ENCODE measurements around the gene PICK1. TPM values are rescaled to one million over a fixed set of nuclear protein-coding genes. Genes with fewer than 3 reads are reported as not detected.
"Not testable (repeated sequence)": the region's sequence is repeated elsewhere in the genome, so short reads cannot be mapped to it uniquely, and the experiment has no call there.

Gene PICK1
- total RNA-seq, 1 donor from 2014 or later, result 22.0 TPM

- DNase-seq, result no peak
Observed at GRCh38 chr22:38075105-38075825, 18.1 kb downstream of the PICK1 start.

- DNase-seq, result no peak
Observed at GRCh38 chr22:38075961-38076360, 18.8 kb downstream of the PICK1 start.

GRCh38 chr22:38077096-38077495 is 19.9 kb downstream of the PICK1 start:
- DNase-seq, result no peak

- DNase-seq, result no peak
Observed at GRCh38 chr22:38077595-38077994, 20.4 kb downstream of the PICK1 start.

- DNase-seq, result no peak
Observed at GRCh38 chr22:38078046-38078840, 21.0 kb downstream of the PICK1 start.

GRCh38 chr22:38079208-38079607 is 22.0 kb downstream of the PICK1 start:
- not testable (repeated sequence) for DNase-seq

GRCh38 chr22:38079804-38080203 is 22.6 kb downstream of the PICK1 start:
- DNase-seq, result no peak

- no peak for DNase-seq
Observed at GRCh38 chr22:38080474-38080849, 23.3 kb downstream of the PICK1 start.

- DNase-seq, result no peak
Observed at GRCh38 chr22:38080850-38081635, 23.8 kb downstream of the PICK1 start.

GRCh38 chr22:38081636-38081940 is 24.4 kb downstream of the PICK1 start:
- no peak for DNase-seq

- DNase-seq, result no peak
Observed at GRCh38 chr22:38081941-38082828, 25.0 kb downstream of the PICK1 start.

- DNase-seq, result no peak
Observed at GRCh38 chr22:38082986-38083710, 25.9 kb downstream of the PICK1 start.

- no peak for DNase-seq
Observed at GRCh38 chr22:38083931-38084631, 26.9 kb downstream of the PICK1 start, which contains the start of gene SLC16A8. TSS of gene SLC16A8 (minus strand) at chr22:38084184. CDS start at chr22:38082873, 1,311 bp downstream.

GRCh38 chr22:38085056-38085455 is 27.9 kb downstream of the PICK1 start:
- DNase-seq, result no peak

- DNase-seq, result no peak
Observed at GRCh38 chr22:38085501-38085900, 28.3 kb downstream of the PICK1 start.

GRCh38 chr22:38086001-38086845 is 29.0 kb downstream of the PICK1 start:
- DNase-seq, result no peak

GRCh38 chr22:38086942-38087341 is 29.7 kb downstream of the PICK1 start:
- no peak for DNase-seq

GRCh38 chr22:38087855-38088254 is 30.7 kb downstream of the PICK1 start:
- DNase-seq, result no peak

GRCh38 chr22:38088629-38089473 is 31.6 kb downstream of the PICK1 start:
- no peak for DNase-seq
